DMS114 treated with DMSO at 0.1 percent for 48 hours (cell line): ENCODE results near the gene DLEC1.
"Not testable (repeated sequence)": the region's sequence is repeated elsewhere in the genome, so short reads cannot be mapped to it uniquely, and the experiment has no call there.

ENCODE experiments used
- DNase-seq: peaks from one replicate; lab custom pipeline; 2025; ENCODE audit not compliant: unreplicated experiment; lab: John Stamatoyannopoulos, UW

DLEC1 gene

GRCh38 chr3:38036906-38037305 lies 2.1 kb upstream of the DLEC1 start:
- DNase-seq: no peak

GRCh38 chr3:38038447-38038911 lies 529 bp upstream of the DLEC1 start:
- DNase-seq: no peak

GRCh38 chr3:38039899-38040261 lies 872 bp downstream of the DLEC1 start:
- peak; percentile 48 for DNase-seq

- no peak for DNase-seq
Measured at GRCh38 chr3:38040401-38040800, 1.4 kb downstream of the DLEC1 start.

GRCh38 chr3:38043486-38043885 lies 4.5 kb downstream of the DLEC1 start:
- no peak for DNase-seq

- DNase-seq: no peak
Measured at GRCh38 chr3:38046027-38046426, 7.0 kb downstream of the DLEC1 start.

GRCh38 chr3:38046821-38047220 lies 7.8 kb downstream of the DLEC1 start:
- no peak for DNase-seq

GRCh38 chr3:38047896-38048295 lies 8.9 kb downstream of the DLEC1 start:
- no peak for DNase-seq

GRCh38 chr3:38049358-38050126 lies 10.5 kb downstream of the DLEC1 start:
- no peak for DNase-seq

GRCh38 chr3:38051131-38051530 lies 12.1 kb downstream of the DLEC1 start:
- no peak for DNase-seq

- DNase-seq: not testable (repeated sequence)
Measured at GRCh38 chr3:38053286-38053685, 14.3 kb downstream of the DLEC1 start.

- DNase-seq: not testable (repeated sequence)
Measured at GRCh38 chr3:38053813-38054498, 14.9 kb downstream of the DLEC1 start.

- no peak for DNase-seq
Measured at GRCh38 chr3:38054499-38055001, 15.5 kb downstream of the DLEC1 start.

- DNase-seq: no peak
Measured at GRCh38 chr3:38059148-38059547, 20.1 kb downstream of the DLEC1 start.

- no peak for DNase-seq
Measured at GRCh38 chr3:38059591-38059990, 20.6 kb downstream of the DLEC1 start.

- DNase-seq: no peak
Measured at GRCh38 chr3:38062809-38063208, 23.8 kb downstream of the DLEC1 start.

GRCh38 chr3:38064453-38064852 lies 25.4 kb downstream of the DLEC1 start:
- not testable (repeated sequence) for DNase-seq

GRCh38 chr3:38067508-38068233 lies 28.7 kb downstream of the DLEC1 start:
- no peak for DNase-seq

- no peak for DNase-seq
Measured at GRCh38 chr3:38070013-38070412, 31.0 kb downstream of the DLEC1 start.

GRCh38 chr3:38077073-38077472 lies 38.1 kb downstream of the DLEC1 start:
- DNase-seq: not testable (repeated sequence)

- not testable (repeated sequence) for DNase-seq
Measured at GRCh38 chr3:38082296-38082695, 43.3 kb downstream of the DLEC1 start.

GRCh38 chr3:38083254-38083653 lies 44.2 kb downstream of the DLEC1 start:
- DNase-seq: not testable (repeated sequence)
